Neural progenitor cell (in vitro differentiated cells): ENCODE results near the gene HHLA2.

ENCODE experiments used
- CTCF ChIP-seq: fragments of 200-600 bp; sonication (generic); IDR thresholded peaks from 2 replicates; pipeline ENCODE4 v1.5.1; 2017; ENCODE audit warnings: antibody characterized with exemption, mild to moderate bottlenecking
- EZH2 ChIP-seq: fragments of 200-600 bp; sonication (generic); IDR thresholded peaks from 2 replicates; pipeline ENCODE4 v1.6.1; 2017; ENCODE audit warnings: antibody characterized with exemption, mild to moderate bottlenecking, moderate library complexity
- EZH2phosphoT487 ChIP-seq: fragments of 200-600 bp; sonication (generic); IDR thresholded peaks from 2 replicates; pipeline ENCODE4 v1.6.1; 2017; ENCODE audit warnings: antibody characterized with exemption

- TF ChIP-seq CTCF (no peak), EZH2phosphoT487 (no peak), EZH2 (no peak)
Observed at GRCh38 chr3:108388136-108389132, 92.1 kb downstream of the HHLA2 start.
